ENCODE results near the gene MKLN1.

GRCh38 chr7:131431289-131431688 is 103.6 kb downstream of the MKLN1 start:
- TF ChIP-seq, protein P1, sequence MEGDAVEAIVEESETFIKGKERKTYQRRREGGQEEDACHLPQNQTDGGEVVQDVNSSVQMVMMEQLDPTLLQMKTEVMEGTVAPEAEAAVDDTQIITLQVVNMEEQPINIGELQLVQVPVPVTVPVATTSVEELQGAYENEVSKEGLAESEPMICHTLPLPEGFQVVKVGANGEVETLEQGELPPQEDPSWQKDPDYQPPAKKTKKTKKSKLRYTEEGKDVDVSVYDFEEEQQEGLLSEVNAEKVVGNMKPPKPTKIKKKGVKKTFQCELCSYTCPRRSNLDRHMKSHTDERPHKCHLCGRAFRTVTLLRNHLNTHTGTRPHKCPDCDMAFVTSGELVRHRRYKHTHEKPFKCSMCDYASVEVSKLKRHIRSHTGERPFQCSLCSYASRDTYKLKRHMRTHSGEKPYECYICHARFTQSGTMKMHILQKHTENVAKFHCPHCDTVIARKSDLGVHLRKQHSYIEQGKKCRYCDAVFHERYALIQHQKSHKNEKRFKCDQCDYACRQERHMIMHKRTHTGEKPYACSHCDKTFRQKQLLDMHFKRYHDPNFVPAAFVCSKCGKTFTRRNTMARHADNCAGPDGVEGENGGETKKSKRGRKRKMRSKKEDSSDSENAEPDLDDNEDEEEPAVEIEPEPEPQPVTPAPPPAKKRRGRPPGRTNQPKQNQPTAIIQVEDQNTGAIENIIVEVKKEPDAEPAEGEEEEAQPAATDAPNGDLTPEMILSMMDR (IDR thresholded peaks at IDR 0.05) = no peak
- no peak for TF ChIP-seq POLR2A (IDR thresholded peaks at IDR 0.05)
